Urothelium cell line (cell line): ENCODE results near the gene CASTOR2.
"Not testable (repeated sequence)": the region's sequence is repeated elsewhere in the genome, so short reads cannot be mapped to it uniquely, and the experiment has no call there.

Experiments
- DNase-seq: peaks from one replicate; pipeline ENCODE4 v3.0.0; 2011; ENCODE audit warnings: low spot score, mixed read lengths
- FAIRE-seq: peaks from 2 replicates; lab custom pipeline; 2011; peaks lifted over from hg19 to GRCh38; lab: Jason Lieb, UNC

CASTOR2 gene

DNA sequence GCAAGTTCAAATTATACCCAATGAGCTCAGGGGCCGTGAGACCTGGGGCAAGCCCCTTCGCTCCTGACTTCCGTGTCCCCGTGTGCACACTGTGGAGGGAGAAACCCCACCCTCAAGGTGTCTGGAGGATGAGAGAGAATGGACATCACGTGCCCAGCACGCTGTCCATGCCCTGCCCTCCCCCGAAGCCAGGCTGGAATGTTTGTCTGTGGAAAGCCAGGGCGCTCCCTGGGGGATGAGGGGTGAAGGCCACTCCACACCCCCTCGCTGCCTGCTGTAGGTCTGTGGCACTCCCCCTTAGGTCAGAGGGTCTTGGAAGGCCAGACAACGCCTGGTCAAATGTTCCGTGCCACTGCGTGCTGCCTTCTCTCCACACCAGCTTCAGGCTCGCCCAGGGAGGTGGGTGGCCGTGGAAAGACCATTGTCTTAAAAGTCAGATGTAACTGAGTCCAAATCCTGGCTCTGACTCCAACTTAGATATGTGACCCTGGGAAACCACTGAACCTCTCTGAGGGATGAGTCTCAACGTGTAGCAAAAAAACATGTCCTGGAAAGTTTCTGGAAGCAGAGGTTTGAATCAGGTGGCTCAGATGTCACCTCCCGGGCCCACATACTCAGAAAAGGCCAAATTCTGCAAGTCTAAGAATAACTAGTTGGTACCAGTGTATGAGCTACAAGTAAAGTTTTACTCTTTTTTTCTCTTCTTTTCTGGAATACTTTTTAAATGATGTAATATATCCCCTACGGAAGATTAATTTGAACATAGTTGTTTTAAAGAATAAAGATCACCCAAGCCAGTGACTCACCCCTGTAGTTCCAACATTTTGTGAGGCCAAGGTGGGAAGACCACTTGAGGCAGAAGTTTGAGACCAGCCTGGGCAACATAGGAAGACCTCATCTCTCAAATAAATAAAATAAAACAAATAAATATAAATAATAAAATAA lies 84.2 kb downstream of the CASTOR2 start:
- DNase-seq (no peak), FAIRE-seq (no peak)

GRCh38 chr7:75049817-75050216 lies 85.3 kb downstream of the CASTOR2 start:
- DNase-seq (no peak), FAIRE-seq (no peak)

DNA sequence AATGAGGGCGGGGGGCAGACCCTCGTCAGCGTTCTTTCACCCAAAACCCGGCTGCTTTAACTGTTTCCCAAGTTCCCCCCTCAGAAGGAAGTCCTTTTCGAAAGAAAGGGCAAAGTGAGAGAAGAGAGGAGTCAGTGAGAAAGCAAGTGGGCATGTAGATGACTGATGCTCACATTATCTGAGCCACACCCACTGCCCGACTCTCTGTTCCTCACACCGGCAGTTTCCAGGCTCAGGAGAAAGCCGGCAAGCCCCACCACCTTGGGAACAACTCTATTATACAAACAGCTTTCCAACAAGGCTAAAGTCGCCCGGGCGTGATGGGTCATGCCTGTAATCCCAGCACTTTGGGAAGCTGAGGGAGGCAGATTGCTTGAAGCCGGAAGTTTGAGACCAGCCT lies 86.0 kb downstream of the CASTOR2 start:
- no peak for DNase-seq
- FAIRE-seq = no peak

- FAIRE-seq = no peak
- no peak for DNase-seq
Measured at GRCh38 chr7:75054744-75055143, 90.2 kb downstream of the CASTOR2 start.

DNA sequence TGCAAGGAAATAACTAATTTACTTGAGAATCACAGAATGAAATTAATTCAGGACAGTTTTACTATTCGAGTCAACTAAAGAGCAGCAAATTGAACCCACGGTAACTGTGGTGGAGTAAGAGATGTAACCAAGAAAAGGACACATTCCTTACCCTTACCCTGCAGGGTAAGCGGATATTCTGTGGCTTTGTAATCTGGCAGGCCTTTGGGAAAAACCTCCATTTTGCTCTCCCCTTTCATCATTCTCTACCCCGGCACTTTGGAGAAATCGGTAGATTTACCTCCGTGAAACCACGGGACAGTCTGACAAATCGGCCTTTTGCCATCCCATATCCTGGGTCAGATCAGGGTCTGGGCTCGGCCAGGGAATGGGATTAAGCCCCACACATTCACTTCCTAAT lies 90.7 kb downstream of the CASTOR2 start:
- FAIRE-seq = no peak
- DNase-seq = no peak

DNA sequence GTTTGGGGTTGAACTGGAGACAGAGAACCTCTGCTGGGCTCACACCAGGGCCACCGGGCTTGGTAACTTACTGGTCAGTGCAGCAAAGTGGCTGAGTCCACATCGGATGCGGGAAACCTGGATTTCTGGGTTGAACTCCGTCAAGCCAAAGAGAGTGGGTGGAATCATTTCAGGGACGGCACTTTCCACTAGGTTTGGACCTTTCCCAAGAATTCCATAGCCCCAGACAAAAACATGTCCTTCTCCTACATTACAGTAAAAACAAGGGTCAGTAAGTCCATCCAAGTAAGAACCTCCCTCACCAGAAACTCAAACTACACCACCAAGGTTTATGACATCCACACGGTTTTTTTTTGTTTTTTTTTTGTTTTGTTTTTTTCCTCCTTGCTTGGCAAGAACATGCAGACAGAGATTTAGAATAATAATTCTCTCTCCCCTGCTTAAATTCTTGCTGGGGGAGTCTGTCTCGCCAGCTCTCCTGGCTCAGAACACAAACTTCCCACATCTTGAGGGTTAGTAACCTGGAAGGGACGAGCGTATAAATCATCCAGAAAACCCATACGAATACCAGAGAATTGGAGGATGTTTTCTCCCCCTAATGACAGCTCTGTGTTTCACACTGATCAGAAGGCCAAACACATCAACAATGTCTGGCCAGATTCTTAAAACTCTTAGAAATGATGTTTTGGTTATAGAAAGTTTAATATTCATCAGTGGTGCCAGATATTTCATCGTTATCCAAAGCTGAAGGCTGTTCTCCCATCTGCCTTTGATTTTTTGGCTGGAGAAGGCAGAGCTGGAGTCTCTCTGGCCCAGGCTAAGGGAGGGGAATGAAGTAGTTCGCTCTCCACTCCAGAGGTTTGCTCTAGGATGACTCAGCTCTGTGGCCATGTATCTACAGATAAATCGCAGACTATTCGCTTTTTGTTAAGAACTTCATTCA lies 91.6 kb downstream of the CASTOR2 start:
- DNase-seq (no peak), FAIRE-seq (no peak)

DNA sequence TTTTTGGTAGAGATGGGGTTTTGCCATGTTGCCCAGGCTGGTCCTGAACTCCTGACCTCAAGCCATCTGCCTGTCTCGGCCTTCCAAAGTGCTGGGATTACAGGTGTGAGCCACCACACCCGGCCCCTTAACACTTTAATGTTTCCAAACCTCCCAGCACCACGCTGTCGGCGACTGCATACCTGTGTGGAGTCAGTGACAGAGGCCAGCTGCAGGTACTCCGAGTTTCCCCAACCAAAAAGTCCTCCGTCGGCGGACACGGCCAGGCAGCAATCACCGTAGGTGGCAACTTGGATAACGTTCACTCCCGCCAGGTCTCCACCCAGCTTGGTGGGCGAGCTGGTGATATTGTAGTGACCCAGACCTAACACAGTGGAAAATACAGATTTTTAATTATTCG lies 93.9 kb downstream of the CASTOR2 start:
- DNase-seq = no peak
- no peak for FAIRE-seq

GRCh38 chr7:75064291-75064690 lies 99.8 kb downstream of the CASTOR2 start:
- FAIRE-seq = no peak
- no peak for DNase-seq

DNA sequence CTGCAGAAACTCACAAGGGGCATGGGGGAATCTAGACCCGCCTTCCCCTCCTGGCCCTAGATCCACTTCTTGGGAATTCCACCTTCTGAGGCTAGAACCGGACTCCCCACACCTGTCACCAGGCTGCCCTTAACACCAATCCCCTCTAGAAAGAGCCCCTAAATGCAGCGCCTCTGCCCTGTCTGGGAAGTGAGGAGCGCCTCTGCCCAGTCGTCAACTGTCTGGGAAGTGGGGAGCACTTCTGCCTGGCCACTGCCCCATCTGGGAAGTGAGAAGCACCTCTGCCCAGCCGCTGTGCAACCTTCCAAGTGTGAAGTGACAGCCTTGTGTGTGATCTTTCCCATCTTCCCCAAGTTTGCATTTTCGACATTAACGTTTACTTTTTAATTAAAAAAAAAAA lies 100.3 kb downstream of the CASTOR2 start:
- DNase-seq = no peak
- FAIRE-seq = no peak

DNA sequence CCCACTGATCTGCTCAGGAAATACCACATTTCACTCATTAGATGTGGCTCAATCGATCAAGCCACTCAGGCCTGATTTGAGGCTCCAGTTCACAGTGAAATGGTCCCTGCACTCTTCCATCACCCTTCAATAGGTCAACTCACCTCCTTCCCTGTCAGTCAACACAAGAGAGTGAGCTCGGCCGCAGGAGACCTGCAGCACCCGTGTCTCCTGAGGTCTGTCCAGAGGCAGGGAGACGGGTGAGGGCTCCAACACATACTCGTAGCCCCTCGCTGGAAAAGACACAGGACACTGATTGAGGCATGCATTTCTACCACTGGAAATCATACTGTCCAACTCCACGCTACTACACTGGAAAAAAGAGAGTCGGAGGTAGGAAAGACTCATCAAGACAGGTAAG lies 102.0 kb downstream of the CASTOR2 start:
- DNase-seq = no peak
- FAIRE-seq = no peak

DNA sequence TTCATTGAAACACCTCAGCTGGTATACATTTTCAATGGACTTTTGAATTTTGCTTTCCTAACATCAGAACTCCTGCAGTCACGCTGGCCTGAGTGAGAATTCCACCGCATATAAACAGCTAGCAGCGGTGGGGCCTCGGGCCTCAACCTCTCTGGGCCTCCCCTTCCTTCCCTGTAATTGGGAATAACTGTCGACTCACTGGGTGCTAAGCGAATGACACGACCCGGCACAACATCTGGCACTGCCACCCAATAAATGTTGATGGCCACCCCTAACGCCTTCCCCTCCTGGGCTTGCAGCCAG lies 108.4 kb downstream of the CASTOR2 start:
- no peak for DNase-seq
- FAIRE-seq = no peak

DNA sequence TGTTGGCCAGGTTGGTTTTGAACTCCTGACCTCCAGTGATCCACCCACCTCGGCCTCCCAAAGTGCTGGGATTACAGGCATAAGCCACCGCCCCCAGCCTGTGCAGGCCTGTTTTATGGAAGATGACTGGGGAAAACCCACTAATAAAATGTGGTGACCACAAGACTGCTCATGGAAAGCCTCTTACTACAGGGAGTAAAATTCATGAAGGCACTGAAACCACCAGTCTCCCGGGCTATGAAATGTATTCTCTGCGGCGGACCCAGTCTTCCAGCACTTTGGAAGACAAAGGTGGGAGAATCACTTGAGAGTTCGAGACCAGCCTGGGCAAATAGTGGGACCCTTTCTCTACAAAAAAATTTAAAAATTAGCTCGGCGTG lies 109.7 kb downstream of the CASTOR2 start:
- not testable (repeated sequence) for DNase-seq, FAIRE-seq
